ENCODE results near the gene DISP2.
A peak's percentile ranks its signal among the peaks of the same experiment; 100 is the strongest.

DISP2 gene

GRCh38 chr15:40328751-40329150 is 29.3 kb upstream of the DISP2 start:
- Histone ChIP-seq H2BK120ac (ENCODE audit: low read depth, low read length) (no peak overlapping the region), H3K27me3 (ENCODE audit: control insufficient read depth in 3 of 3, insufficient read depth in 3 of 3, low read depth in 1 of 3, low read length in 3 of 3) (peaks cover 0 to 8% (median 0%) of the 10 kb centered on the region in 3 experiments), H2AK5ac (ENCODE audit: low read depth, low read length) (no peak overlapping the region), H4K91ac (ENCODE audit: low read depth, low read length, poor library complexity) (no peak overlapping the region), H3K4me3 (ENCODE audit: low read length in 2 of 2) (no peak overlapping the region), H3K14ac (ENCODE audit: low read length) (no peak overlapping the region), H3K4ac (ENCODE audit: low read length) (no peak overlapping the region), H2BK5ac (ENCODE audit: low read length) (no peak overlapping the region), H3K79me1 (ENCODE audit: low read depth, low read length) (no peaks in the 10 kb centered on the region), H2BK15ac (ENCODE audit: low read length) (no peak overlapping the region), H3K9ac (ENCODE audit: low read depth, low read length, poor library complexity) (no peak overlapping the region), H2BK12ac (ENCODE audit: low read length) (no peak overlapping the region), H2AFZ (ENCODE audit: low read length) (no peak overlapping the region), H3K4me2 (ENCODE audit: insufficient read depth, low read length, poor library complexity, severe bottlenecking) (no peak overlapping the region), H3K36me3 (replicated peaks in 1 of 2; ENCODE audit: control insufficient read depth in 2 of 2, insufficient read depth in 2 of 2, low read length in 2 of 2) (peaks cover 0 to 6% of the 10 kb centered on the region in 2 donors), H3K4me1 (ENCODE audit: control insufficient read depth in 2 of 2, insufficient read depth in 1 of 2, low read depth in 1 of 2, low read length in 2 of 2) (peaks cover 33 to 55% of the 10 kb centered on the region in 2 donors), H3K23ac (ENCODE audit: low read depth, low read length, poor library complexity) (no peak overlapping the region), H3K18ac (ENCODE audit: low read length) (no peak overlapping the region), H3K9me3 (replicated peaks in 1 of 2; ENCODE audit: control insufficient read depth in 2 of 2, insufficient read depth in 1 of 2, low read depth in 1 of 2, low read length in 2 of 2) (peaks cover 0 to 5% of the 10 kb centered on the region in 2 donors), H4K8ac (ENCODE audit: low read depth, low read length) (no peak overlapping the region), H3K27ac (replicated peaks; ENCODE audit: low read length) (no peak overlapping the region)
- WGBS, 2 donors (ENCODE audit: extremely low coverage in 2 of 2, insufficient read length in 2 of 2, insufficient replicate concordance in 1 of 2), result no CpG with 5 or more reads among the region's 5 CpGs
- DNase-seq (ENCODE audit: low spot score), result no peak

GRCh38 chr15:40329804-40330203 is 28.2 kb upstream of the DISP2 start:
- Histone ChIP-seq H3K18ac (ENCODE audit: low read length) (no peak overlapping the region), H3K9ac (ENCODE audit: low read depth, low read length, poor library complexity) (no peak overlapping the region), H2BK5ac (ENCODE audit: low read length) (no peak overlapping the region), H3K4ac (ENCODE audit: low read length) (no peak overlapping the region), H4K8ac (ENCODE audit: low read depth, low read length) (no peak overlapping the region), H3K4me3 (ENCODE audit: low read length in 2 of 2) (no peak overlapping the region), H2AFZ (ENCODE audit: low read length) (no peak overlapping the region), H2AK5ac (ENCODE audit: low read depth, low read length) (no peak overlapping the region), H3K36me3 (replicated peaks in 1 of 2; ENCODE audit: control insufficient read depth in 2 of 2, insufficient read depth in 2 of 2, low read length in 2 of 2) (peaks cover 0 to 6% of the 10 kb centered on the region in 2 donors), H2BK120ac (ENCODE audit: low read depth, low read length) (no peak overlapping the region), H3K79me1 (ENCODE audit: low read depth, low read length) (no peaks in the 10 kb centered on the region), H3K9me3 (replicated peaks in 1 of 2; ENCODE audit: control insufficient read depth in 2 of 2, insufficient read depth in 1 of 2, low read depth in 1 of 2, low read length in 2 of 2) (peaks cover 0 to 5% of the 10 kb centered on the region in 2 donors), H2BK15ac (ENCODE audit: low read length) (no peak overlapping the region), H3K23ac (ENCODE audit: low read depth, low read length, poor library complexity) (no peak overlapping the region), H3K27me3 (ENCODE audit: control insufficient read depth in 3 of 3, insufficient read depth in 3 of 3, low read depth in 1 of 3, low read length in 3 of 3) (peaks cover 0 to 7% (median 0%) of the 10 kb centered on the region in 3 experiments), H4K91ac (ENCODE audit: low read depth, low read length, poor library complexity) (no peak overlapping the region), H3K14ac (ENCODE audit: low read length) (no peak overlapping the region), H2BK12ac (ENCODE audit: low read length) (no peak overlapping the region), H3K27ac (replicated peaks; ENCODE audit: low read length) (no peak overlapping the region), H3K4me2 (ENCODE audit: insufficient read depth, low read length, poor library complexity, severe bottlenecking) (no peak overlapping the region), H3K4me1 (ENCODE audit: control insufficient read depth in 2 of 2, insufficient read depth in 1 of 2, low read depth in 1 of 2, low read length in 2 of 2) (peaks cover 35 to 54% of the 10 kb centered on the region in 2 donors)
- no peak for DNase-seq (ENCODE audit: low spot score)
- no CpG with 5 or more reads among the region's 7 CpGs for WGBS, 2 donors (ENCODE audit: extremely low coverage in 2 of 2, insufficient read length in 2 of 2, insufficient replicate concordance in 1 of 2)

DNA sequence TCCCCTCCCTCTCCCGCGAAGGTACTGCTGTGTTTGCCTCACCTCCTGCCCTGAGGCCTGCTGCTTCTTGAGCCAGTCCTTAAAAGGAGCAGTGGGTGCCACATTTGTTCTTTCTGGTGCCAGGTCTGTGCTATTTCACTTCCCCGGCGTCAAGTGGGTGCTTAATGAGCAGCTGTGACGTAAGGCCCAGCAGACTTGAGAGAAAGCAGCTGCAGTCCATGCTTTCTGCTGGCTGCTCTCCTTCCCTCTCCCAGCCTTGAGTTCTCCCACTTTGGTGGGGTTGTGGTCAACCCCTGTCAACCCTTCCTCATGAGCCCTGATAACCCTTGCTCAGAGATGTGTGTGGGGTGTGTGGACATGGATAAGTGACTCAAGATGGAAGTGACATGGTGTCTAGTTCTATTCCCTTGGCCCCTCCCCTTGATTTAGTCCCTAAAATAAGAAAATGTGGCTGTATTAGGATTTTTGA is 27.6 kb upstream of the DISP2 start:
- no peak for DNase-seq (ENCODE audit: low spot score)
- Histone ChIP-seq H3K23ac (ENCODE audit: low read depth, low read length, poor library complexity) (no peak overlapping the region), H2BK12ac (ENCODE audit: low read length) (no peak overlapping the region), H3K4me1 (ENCODE audit: control insufficient read depth in 2 of 2, insufficient read depth in 1 of 2, low read depth in 1 of 2, low read length in 2 of 2) (peaks cover 35 to 48% of the 10 kb centered on the region in 2 donors), H3K27ac (replicated peaks; ENCODE audit: low read length) (no peak overlapping the region), H3K27me3 (ENCODE audit: control insufficient read depth in 3 of 3, insufficient read depth in 3 of 3, low read depth in 1 of 3, low read length in 3 of 3) (peaks cover 0 to 2% (median 0%) of the 10 kb centered on the region in 3 experiments), H3K9ac (ENCODE audit: low read depth, low read length, poor library complexity) (no peak overlapping the region), H3K4ac (ENCODE audit: low read length) (no peak overlapping the region), H2AFZ (ENCODE audit: low read length) (no peak overlapping the region), H3K4me3 (ENCODE audit: low read length in 2 of 2) (peak overlapping the region in 1 of 2 donors; percentile 3), H3K4me2 (ENCODE audit: insufficient read depth, low read length, poor library complexity, severe bottlenecking) (no peak overlapping the region), H2AK5ac (ENCODE audit: low read depth, low read length) (no peak overlapping the region), H3K79me1 (ENCODE audit: low read depth, low read length) (no peaks in the 10 kb centered on the region), H3K36me3 (replicated peaks in 1 of 2; ENCODE audit: control insufficient read depth in 2 of 2, insufficient read depth in 2 of 2, low read length in 2 of 2) (peaks cover 0 to 6% of the 10 kb centered on the region in 2 donors), H2BK120ac (ENCODE audit: low read depth, low read length) (no peak overlapping the region), H2BK15ac (ENCODE audit: low read length) (no peak overlapping the region), H3K14ac (ENCODE audit: low read length) (no peak overlapping the region), H4K8ac (ENCODE audit: low read depth, low read length) (no peak overlapping the region), H4K91ac (ENCODE audit: low read depth, low read length, poor library complexity) (no peak overlapping the region), H2BK5ac (ENCODE audit: low read length) (no peak overlapping the region), H3K18ac (ENCODE audit: low read length) (no peak overlapping the region), H3K9me3 (replicated peaks in 1 of 2; ENCODE audit: control insufficient read depth in 2 of 2, insufficient read depth in 1 of 2, low read depth in 1 of 2, low read length in 2 of 2) (peaks cover 0 to 5% of the 10 kb centered on the region in 2 donors)
- WGBS, 2 donors (ENCODE audit: extremely low coverage in 2 of 2, insufficient read length in 2 of 2, insufficient replicate concordance in 1 of 2), result no CpG with 5 or more reads among the region's 5 CpGs

- no peak overlapping the region for H2BK15ac ChIP-seq (ENCODE audit: low read length)
- H3K23ac ChIP-seq (ENCODE audit: low read depth, low read length, poor library complexity), result no peak overlapping the region
- peaks cover 0 to under 1% of the 10 kb centered on the region in 2 donors for H3K36me3 ChIP-seq (replicated peaks in 1 of 2; ENCODE audit: control insufficient read depth in 2 of 2, insufficient read depth in 2 of 2, low read length in 2 of 2)
- DNase-seq (ENCODE audit: low spot score), result no peak
- H3K9ac ChIP-seq (ENCODE audit: low read depth, low read length, poor library complexity), result no peak overlapping the region
- peaks cover 0 to under 1% (median 0%) of the 10 kb centered on the region in 3 experiments for H3K27me3 ChIP-seq (ENCODE audit: control insufficient read depth in 3 of 3, insufficient read depth in 3 of 3, low read depth in 1 of 3, low read length in 3 of 3)
- no peak overlapping the region for H2AK5ac ChIP-seq (ENCODE audit: low read depth, low read length)
- no peak overlapping the region for H2AFZ ChIP-seq (ENCODE audit: low read length)
- H3K4ac ChIP-seq (ENCODE audit: low read length), result no peak overlapping the region
- no peak overlapping the region for H4K91ac ChIP-seq (ENCODE audit: low read depth, low read length, poor library complexity)
- H2BK12ac ChIP-seq (ENCODE audit: low read length), result no peak overlapping the region
- H3K27ac ChIP-seq (replicated peaks; ENCODE audit: low read length), result no peak overlapping the region
- no peak overlapping the region for H4K8ac ChIP-seq (ENCODE audit: low read depth, low read length)
- no peak overlapping the region for H3K4me2 ChIP-seq (ENCODE audit: insufficient read depth, low read length, poor library complexity, severe bottlenecking)
- no peak overlapping the region for H3K14ac ChIP-seq (ENCODE audit: low read length)
- peaks cover 0 to 5% of the 10 kb centered on the region in 2 donors for H3K9me3 ChIP-seq (replicated peaks in 1 of 2; ENCODE audit: control insufficient read depth in 2 of 2, insufficient read depth in 1 of 2, low read depth in 1 of 2, low read length in 2 of 2)
- peaks cover 35 to 48% of the 10 kb centered on the region in 2 donors for H3K4me1 ChIP-seq (ENCODE audit: control insufficient read depth in 2 of 2, insufficient read depth in 1 of 2, low read depth in 1 of 2, low read length in 2 of 2)
- H3K18ac ChIP-seq (ENCODE audit: low read length), result no peak overlapping the region
- H3K4me3 ChIP-seq (ENCODE audit: low read length in 2 of 2), result no peak overlapping the region
- H3K79me1 ChIP-seq (ENCODE audit: low read depth, low read length), result no peaks in the 10 kb centered on the region
- WGBS, 2 donors (ENCODE audit: extremely low coverage in 2 of 2, insufficient read length in 2 of 2, insufficient replicate concordance in 1 of 2), result no CpG with 5 or more reads among the region's 7 CpGs
- H2BK120ac ChIP-seq (ENCODE audit: low read depth, low read length), result no peak overlapping the region
- no peak overlapping the region for H2BK5ac ChIP-seq (ENCODE audit: low read length)
Observed at GRCh38 chr15:40331026-40331425, 27.0 kb upstream of the DISP2 start.

All from neuronal stem cell (in vitro differentiated cells).